ENCODE measurements around the gene CORO2B. TPM values are rescaled to one million over a fixed set of nuclear protein-coding genes. Genes with fewer than 3 reads are reported as not detected.

The CORO2B gene
- total and polyA plus RNA-seq, 9 of the 15 experiments (the other 6 are each of a cell fraction or from before 2014, with no cell fraction given) = not detected

DNA sequence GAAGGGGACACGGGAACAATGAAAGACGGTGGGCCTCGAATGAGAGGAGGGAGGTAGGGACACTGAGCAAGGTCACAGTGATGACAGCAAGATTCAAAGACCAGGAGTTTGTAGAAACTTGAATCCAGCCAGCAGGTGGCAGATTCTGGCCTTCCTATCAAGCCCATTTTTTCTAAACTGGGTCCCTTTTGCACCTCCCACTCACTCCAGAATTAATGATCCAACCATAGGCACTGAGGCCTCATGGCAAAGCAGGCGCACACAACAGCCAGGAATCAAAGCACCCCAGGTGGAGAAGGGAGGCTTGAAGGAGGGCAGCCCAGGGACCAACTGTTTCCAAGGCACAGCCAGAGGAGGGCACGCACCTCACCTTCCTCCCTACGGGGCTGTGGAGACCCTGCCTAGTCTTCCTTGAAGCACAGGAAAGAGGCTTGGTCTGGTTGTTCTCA lies 151.7 kb downstream of the CORO2B start (continued):
- TF ChIP-seq, protein P1, sequence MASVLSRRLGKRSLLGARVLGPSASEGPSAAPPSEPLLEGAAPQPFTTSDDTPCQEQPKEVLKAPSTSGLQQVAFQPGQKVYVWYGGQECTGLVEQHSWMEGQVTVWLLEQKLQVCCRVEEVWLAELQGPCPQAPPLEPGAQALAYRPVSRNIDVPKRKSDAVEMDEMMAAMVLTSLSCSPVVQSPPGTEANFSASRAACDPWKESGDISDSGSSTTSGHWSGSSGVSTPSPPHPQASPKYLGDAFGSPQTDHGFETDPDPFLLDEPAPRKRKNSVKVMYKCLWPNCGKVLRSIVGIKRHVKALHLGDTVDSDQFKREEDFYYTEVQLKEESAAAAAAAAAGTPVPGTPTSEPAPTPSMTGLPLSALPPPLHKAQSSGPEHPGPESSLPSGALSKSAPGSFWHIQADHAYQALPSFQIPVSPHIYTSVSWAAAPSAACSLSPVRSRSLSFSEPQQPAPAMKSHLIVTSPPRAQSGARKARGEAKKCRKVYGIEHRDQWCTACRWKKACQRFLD (CRISPR knock-in tag; IDR thresholded peaks at IDR 0.05) = no peak
- TF ChIP-seq SMC3 (conservative IDR thresholded peaks at IDR 0.05; ENCODE audit: insufficient read depth, low read depth, low read length) = peak; percentile 52
- TF ChIP-seq ARID2 (IDR thresholded peaks at IDR 0.05) = 0 out of 2 replicates have a peak, but pooled peaks have one; percentile 41
- TF ChIP-seq, protein P2, sequence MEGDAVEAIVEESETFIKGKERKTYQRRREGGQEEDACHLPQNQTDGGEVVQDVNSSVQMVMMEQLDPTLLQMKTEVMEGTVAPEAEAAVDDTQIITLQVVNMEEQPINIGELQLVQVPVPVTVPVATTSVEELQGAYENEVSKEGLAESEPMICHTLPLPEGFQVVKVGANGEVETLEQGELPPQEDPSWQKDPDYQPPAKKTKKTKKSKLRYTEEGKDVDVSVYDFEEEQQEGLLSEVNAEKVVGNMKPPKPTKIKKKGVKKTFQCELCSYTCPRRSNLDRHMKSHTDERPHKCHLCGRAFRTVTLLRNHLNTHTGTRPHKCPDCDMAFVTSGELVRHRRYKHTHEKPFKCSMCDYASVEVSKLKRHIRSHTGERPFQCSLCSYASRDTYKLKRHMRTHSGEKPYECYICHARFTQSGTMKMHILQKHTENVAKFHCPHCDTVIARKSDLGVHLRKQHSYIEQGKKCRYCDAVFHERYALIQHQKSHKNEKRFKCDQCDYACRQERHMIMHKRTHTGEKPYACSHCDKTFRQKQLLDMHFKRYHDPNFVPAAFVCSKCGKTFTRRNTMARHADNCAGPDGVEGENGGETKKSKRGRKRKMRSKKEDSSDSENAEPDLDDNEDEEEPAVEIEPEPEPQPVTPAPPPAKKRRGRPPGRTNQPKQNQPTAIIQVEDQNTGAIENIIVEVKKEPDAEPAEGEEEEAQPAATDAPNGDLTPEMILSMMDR (IDR thresholded peaks at IDR 0.05 in 2 of 3, conservative IDR thresholded peaks at IDR 0.05 in 1 of 3; ENCODE audit: insufficient read depth in 2 of 3, low read depth in 1 of 3, low read length in 3 of 3) = peak; percentile 52 to 63 (median 53); a peak in 5 of 6 replicates
- TF ChIP-seq SMARCA5 (IDR thresholded peaks at IDR 0.05) = no peak
- TF ChIP-seq, protein P3, sequence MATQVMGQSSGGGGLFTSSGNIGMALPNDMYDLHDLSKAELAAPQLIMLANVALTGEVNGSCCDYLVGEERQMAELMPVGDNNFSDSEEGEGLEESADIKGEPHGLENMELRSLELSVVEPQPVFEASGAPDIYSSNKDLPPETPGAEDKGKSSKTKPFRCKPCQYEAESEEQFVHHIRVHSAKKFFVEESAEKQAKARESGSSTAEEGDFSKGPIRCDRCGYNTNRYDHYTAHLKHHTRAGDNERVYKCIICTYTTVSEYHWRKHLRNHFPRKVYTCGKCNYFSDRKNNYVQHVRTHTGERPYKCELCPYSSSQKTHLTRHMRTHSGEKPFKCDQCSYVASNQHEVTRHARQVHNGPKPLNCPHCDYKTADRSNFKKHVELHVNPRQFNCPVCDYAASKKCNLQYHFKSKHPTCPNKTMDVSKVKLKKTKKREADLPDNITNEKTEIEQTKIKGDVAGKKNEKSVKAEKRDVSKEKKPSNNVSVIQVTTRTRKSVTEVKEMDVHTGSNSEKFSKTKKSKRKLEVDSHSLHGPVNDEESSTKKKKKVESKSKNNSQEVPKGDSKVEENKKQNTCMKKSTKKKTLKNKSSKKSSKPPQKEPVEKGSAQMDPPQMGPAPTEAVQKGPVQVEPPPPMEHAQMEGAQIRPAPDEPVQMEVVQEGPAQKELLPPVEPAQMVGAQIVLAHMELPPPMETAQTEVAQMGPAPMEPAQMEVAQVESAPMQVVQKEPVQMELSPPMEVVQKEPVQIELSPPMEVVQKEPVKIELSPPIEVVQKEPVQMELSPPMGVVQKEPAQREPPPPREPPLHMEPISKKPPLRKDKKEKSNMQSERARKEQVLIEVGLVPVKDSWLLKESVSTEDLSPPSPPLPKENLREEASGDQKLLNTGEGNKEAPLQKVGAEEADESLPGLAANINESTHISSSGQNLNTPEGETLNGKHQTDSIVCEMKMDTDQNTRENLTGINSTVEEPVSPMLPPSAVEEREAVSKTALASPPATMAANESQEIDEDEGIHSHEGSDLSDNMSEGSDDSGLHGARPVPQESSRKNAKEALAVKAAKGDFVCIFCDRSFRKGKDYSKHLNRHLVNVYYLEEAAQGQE (IDR thresholded peaks at IDR 0.05; ENCODE audit: borderline replicate concordance) = peak; percentile 67; the same call in 1 of the 2 replicates
- TF ChIP-seq, protein P3 (CRISPR knock-in tag; IDR thresholded peaks at IDR 0.05; ENCODE audit: low read depth) = no peak
- TF ChIP-seq, protein P4, sequence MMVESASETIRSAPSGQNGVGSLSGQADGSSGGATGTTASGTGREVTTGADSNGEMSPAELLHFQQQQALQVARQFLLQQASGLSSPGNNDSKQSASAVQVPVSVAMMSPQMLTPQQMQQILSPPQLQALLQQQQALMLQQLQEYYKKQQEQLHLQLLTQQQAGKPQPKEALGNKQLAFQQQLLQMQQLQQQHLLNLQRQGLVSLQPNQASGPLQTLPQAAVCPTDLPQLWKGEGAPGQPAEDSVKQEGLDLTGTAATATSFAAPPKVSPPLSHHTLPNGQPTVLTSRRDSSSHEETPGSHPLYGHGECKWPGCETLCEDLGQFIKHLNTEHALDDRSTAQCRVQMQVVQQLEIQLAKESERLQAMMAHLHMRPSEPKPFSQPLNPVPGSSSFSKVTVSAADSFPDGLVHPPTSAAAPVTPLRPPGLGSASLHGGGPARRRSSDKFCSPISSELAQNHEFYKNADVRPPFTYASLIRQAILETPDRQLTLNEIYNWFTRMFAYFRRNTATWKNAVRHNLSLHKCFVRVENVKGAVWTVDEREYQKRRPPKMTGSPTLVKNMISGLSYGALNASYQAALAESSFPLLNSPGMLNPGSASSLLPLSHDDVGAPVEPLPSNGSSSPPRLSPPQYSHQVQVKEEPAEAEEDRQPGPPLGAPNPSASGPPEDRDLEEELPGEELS (CRISPR knock-in tag; IDR thresholded peaks at IDR 0.05; ENCODE audit: borderline replicate concordance) = no peak
- TF ChIP-seq ZNF384 (IDR thresholded peaks at IDR 0.05; ENCODE audit: low read depth, low read length) = peak; percentile 88
- no peak for TF ChIP-seq NR3C1 (CRISPR knock-in tag; IDR thresholded peaks at IDR 0.05)

Data from K562 (cell line).